Measurements from ENCODE around the gene CCDC102B. TPM values are rescaled to one million over a fixed set of nuclear protein-coding genes. Genes with fewer than 3 reads are reported as not detected.

The CCDC102B gene
- total RNA-seq, 1 donor from 2014 or later, result 6.1 TPM

GRCh38 chr18:68822926-68823325, 25.0 kb downstream of the CCDC102B start:
- no peaks in the 10 kb centered on the region for H3K9me3 ChIP-seq (replicated peaks)
- DNase-seq, result no peak
- H3K27me3 ChIP-seq (ENCODE audit: low read depth), result no peaks in the 10 kb centered on the region
- H3K27ac ChIP-seq (replicated peaks), result no peak overlapping the region
- intact Hi-C loops (cut with micrococcal nuclease), result no loop called here
- no peak overlapping the region for H3K4me3 ChIP-seq
- peaks cover 10% of the 10 kb centered on the region for H3K4me1 ChIP-seq
- no peak for TF ChIP-seq CTCF (IDR thresholded peaks at IDR 0.05; ENCODE audit: borderline replicate concordance)
- H3K36me3 ChIP-seq, result no peaks in the 10 kb centered on the region

GRCh38 chr18:68826121-68826520, 28.2 kb downstream of the CCDC102B start:
- peaks cover 4% of the 10 kb centered on the region for H3K4me1 ChIP-seq
- H3K27ac ChIP-seq (replicated peaks), result no peak overlapping the region
- intact Hi-C loops (cut with micrococcal nuclease), result no loop called here
- H3K9me3 ChIP-seq (replicated peaks), result no peaks in the 10 kb centered on the region
- H3K36me3 ChIP-seq, result no peaks in the 10 kb centered on the region
- TF ChIP-seq CTCF (IDR thresholded peaks at IDR 0.05; ENCODE audit: borderline replicate concordance), result no peak
- no peak overlapping the region for H3K4me3 ChIP-seq
- DNase-seq, result no peak
- H3K27me3 ChIP-seq (ENCODE audit: low read depth), result no peaks in the 10 kb centered on the region

GRCh38 chr18:68830256-68831045, 32.6 kb downstream of the CCDC102B start:
- Histone ChIP-seq H3K9me3 (replicated peaks) (no peaks in the 10 kb centered on the region), H3K27ac (replicated peaks) (no peak overlapping the region), H3K27me3 (ENCODE audit: low read depth) (no peaks in the 10 kb centered on the region), H3K4me3 (no peak overlapping the region), H3K4me1 (no peaks in the 10 kb centered on the region), H3K36me3 (no peaks in the 10 kb centered on the region)
- intact Hi-C loops (cut with micrococcal nuclease), result no loop called here
- TF ChIP-seq CTCF (IDR thresholded peaks at IDR 0.05; ENCODE audit: borderline replicate concordance), result no peak
- DNase-seq, result no peak

GRCh38 chr18:68833756-68834155, 35.9 kb downstream of the CCDC102B start:
- Histone ChIP-seq H3K4me1 (no peaks in the 10 kb centered on the region), H3K27me3 (ENCODE audit: low read depth) (no peaks in the 10 kb centered on the region), H3K36me3 (no peaks in the 10 kb centered on the region), H3K27ac (replicated peaks) (no peak overlapping the region), H3K4me3 (no peak overlapping the region), H3K9me3 (replicated peaks) (no peaks in the 10 kb centered on the region)
- intact Hi-C loops (cut with micrococcal nuclease), result no loop called here
- no peak for DNase-seq
- no peak for TF ChIP-seq CTCF (IDR thresholded peaks at IDR 0.05; ENCODE audit: borderline replicate concordance)

- no peaks in the 10 kb centered on the region for H3K9me3 ChIP-seq (replicated peaks)
- no peak for TF ChIP-seq CTCF (IDR thresholded peaks at IDR 0.05; ENCODE audit: borderline replicate concordance)
- intact Hi-C loops (cut with micrococcal nuclease), result no loop called here
- no peaks in the 10 kb centered on the region for H3K27me3 ChIP-seq (ENCODE audit: low read depth)
- peaks cover 10% of the 10 kb centered on the region for H3K4me1 ChIP-seq
- H3K4me3 ChIP-seq, result no peak overlapping the region
- no peaks in the 10 kb centered on the region for H3K36me3 ChIP-seq
- no peak for DNase-seq
- H3K27ac ChIP-seq (replicated peaks), result peak overlapping the region; percentile 32
These were observed 40.0 kb downstream of the CCDC102B start for GRCh38 chr18:68837665-68838451.

Data from left ventricle myocardium inferior (tissue), 1 donor.